Cardiac fibroblast (primary cell): ENCODE data around the gene LTB.
A peak's percentile ranks its signal among the peaks of the same experiment; 100 is the strongest.

Experiments
- DNase-seq, 2 donors: peaks; one replicate each; pipeline versions ENCODE4 v3.0.0 to v3.0.0-alpha.2; 2010; ENCODE audit warnings: low read depth in 2 of 2
- H3K4me3 ChIP-seq, 2 donors: replicated peaks in 1 of 2; 1 replicate in 1 of 2; 2 replicates in 1 of 2; pipeline ENCODE4 v1.5.1; 2011; ENCODE audit warnings: low read depth in 2 of 2, low read length in 2 of 2, mild to moderate bottlenecking in 2 of 2, moderate library complexity in 1 of 2
- CTCF ChIP-seq: IDR thresholded peaks from one replicate; pipeline ENCODE4 v1.5.1; 2011; ENCODE audit warnings: low read depth, mild to moderate bottlenecking, low read length, inconsistent platforms

Gene LTB

GRCh38 chr6:31626952-31627351, 44.7 kb upstream of the LTB start:
- TF ChIP-seq CTCF = no peak
- H3K4me3 ChIP-seq = no peak overlapping the region
- DNase-seq = no peak

- no peak for DNase-seq
- TF ChIP-seq CTCF = no peak
- H3K4me3 ChIP-seq = no peak overlapping the region
Observed at GRCh38 chr6:31624070-31624469, 41.8 kb upstream of the LTB start.

GRCh38 chr6:31622684-31623091, 40.5 kb upstream of the LTB start:
- DNase-seq = no peak
- TF ChIP-seq CTCF = no peak
- peak overlapping the region in 1 of 2 donors; percentile 92 for H3K4me3 ChIP-seq

- no peak for DNase-seq
- peak overlapping the region; percentile 90 to 92 for H3K4me3 ChIP-seq
- TF ChIP-seq CTCF = no peak
Observed at GRCh38 chr6:31621991-31622390, 39.8 kb upstream of the LTB start.

GRCh38 chr6:31621320-31621939, 39.2 kb upstream of the LTB start:
- DNase-seq = no peak
- TF ChIP-seq CTCF = no peak
- peak overlapping the region; percentile 90 to 92 for H3K4me3 ChIP-seq

- no peak for TF ChIP-seq CTCF
- H3K4me3 ChIP-seq = peak within 1 kb of the TSS; percentile 90 to 92
- no peak for DNase-seq
Observed at GRCh38 chr6:31620586-31621319, 38.5 kb upstream of the LTB start, which contains the start of gene PRRC2A. TSS of gene PRRC2A (plus strand) at chr6:31620715. CDS start at chr6:31622790, 2,075 bp downstream.
